Stimulated activated CD4-positive, alpha-beta T cell treated with anti-CD3 and anti-CD28 coated beads, Interleukin-2, amount 100 ng/mL, for 24 hours (primary cell): ENCODE results near the gene IFTAP.

Experiments
- DNase-seq, 2 donors: peaks; one replicate each; pipeline ENCODE4 v3.0.0-alpha.2; 2020

The IFTAP gene

DNA sequence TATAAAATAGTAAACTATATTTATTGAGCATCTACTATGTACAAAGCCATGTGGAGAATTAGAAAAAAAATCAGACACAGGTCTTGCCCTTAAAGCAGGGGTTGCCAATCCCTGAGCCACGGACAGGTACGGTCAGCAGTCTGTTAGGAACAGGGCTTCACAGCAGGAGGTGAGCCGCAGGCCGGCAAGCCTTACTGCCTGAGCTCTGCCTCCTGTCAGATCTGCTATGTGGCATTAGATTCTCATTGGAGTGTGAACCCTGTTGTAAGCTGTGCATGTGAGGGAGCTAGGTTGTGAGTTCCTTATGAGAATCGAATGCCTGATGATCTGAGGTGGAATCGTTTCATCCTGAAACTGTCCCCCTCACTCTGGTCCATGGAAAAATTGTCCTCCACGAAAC lies 5.9 kb downstream of the IFTAP start:
- no peak for DNase-seq

DNA sequence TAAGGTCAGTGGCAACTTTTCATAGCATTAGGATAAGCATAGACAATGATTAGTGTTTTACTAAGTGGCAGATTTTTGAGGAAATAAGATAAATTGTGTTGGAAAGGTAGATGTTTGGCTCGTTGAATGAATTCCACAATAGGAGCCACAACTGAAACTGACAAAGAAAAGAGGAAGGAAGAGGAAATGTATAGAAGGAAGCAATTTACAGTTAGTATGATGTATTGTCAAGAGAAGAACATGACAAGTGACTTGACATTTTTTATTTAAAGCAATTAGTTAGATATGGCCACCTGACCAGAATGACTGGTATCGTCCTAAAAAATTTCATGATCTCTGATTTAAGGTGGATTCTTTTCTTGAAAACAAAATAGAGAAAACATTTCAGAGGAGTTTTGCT lies 6.9 kb downstream of the IFTAP start:
- DNase-seq, result no peak

DNA sequence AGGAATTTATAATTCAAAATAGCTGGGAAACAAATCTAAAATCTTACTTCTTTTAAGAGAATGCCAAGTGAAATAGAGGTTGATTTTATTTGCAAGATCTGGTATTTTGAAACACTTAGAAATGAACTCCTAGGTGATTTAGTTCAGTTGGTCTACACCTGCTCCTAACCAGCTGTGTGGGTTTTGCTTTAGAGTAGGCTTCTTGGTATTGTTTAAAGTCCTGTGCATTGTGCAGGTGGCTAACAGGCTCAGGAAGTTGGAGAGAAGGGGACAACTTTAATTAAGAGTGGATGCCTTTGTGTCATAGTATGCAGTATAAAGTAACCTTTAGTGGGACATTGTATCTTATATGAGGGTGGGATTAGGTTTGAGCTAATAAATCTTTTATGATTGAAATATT lies 7.8 kb downstream of the IFTAP start:
- no peak for DNase-seq

DNA sequence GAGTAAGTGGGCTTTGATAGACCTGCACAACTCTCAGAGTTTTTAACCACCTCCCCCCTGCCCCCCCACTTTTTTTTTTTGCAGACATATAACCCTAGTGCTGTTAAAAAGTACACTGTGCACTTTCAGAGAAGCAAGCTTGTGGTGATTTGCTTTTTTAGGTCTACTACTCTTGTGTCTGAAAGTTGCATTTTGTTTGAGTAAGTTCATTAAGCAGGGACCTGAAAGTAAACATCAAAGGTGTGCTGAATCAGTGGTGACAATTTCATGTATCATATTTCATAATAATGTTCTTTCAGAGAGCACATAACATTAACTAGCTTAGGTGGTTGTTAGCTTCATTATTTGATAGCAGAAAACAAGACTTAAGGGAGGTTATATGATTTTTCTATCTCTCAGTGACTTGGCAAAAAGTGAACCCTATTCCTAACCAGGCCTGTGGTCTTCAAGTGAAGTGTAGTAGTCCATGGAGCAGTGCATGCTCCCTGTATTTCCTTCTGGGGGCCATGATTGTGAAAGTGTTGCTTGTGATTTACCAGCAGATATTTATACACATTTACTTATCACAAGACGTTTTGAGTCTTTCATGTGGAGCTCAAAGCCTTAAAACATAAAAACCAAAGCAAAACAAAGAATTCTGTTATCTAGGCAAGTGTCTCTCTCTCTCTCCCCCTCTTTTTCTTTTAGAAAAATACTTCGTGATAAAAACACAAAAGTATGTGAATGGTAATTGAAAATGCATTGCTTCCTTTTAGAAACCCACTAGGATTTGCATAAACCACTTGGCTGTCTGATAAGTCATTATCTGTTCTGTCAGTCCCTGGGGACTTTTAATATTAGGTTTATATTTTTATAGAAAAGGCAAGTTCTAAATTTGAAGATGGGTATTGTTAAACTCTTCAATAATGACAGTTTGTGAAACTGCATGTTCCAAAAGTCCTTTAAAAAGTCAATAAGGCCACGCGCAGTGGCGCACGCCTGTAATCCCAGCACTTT lies 11.2 kb downstream of the IFTAP start:
- no peak for DNase-seq

DNA sequence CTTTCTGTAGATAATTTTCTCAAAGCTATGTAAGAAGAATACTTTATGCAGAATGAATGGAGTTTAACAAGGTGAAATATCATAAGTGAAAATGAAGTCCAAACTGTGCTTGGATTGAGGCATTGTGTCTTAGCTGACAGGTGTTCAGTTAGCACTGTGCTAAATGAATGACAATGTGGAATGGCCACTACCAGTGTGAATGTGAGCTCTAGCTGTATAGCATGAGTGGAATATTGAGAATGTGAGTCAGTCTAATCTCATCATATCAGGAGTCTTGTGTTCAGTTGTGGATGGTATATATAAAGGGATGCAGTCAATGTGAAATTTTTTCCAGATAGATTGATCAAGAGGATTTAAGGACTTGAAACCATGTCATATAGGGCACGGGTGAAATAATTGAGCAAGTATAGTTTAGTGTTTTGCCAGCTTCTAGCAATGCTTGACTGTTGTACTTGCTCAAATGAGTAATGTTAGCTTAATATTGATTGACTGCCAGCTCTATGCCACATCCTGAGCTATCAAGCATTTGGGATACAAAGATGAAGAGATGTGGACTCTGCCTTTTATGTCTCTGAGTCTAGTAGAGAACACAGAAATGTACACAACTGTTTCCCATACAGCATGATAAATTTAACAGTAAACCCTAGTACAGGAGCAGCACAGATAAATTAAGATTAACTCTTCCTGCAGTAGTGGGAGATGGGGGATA lies 14.3 kb downstream of the IFTAP start:
- DNase-seq, result no peak

DNA sequence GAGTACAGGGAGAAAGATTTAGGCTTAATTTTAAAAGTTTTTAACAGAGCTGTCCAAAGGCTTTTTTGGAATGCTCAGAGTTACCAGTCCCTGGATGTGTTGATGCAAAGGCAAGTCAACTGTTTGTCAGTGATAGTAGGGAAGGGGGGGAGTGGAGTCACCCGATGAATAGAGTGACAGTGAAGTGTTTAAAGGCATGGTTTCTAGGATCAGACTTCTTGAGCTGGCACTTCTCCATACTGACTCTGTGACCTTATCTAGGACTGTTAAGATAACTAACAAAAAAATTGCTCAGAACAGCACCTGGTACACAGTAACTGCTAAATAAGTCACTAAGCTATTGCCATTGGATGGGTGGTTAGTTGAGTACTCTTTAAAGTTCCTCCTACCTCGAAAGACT lies 15.1 kb downstream of the IFTAP start:
- no peak for DNase-seq

DNA sequence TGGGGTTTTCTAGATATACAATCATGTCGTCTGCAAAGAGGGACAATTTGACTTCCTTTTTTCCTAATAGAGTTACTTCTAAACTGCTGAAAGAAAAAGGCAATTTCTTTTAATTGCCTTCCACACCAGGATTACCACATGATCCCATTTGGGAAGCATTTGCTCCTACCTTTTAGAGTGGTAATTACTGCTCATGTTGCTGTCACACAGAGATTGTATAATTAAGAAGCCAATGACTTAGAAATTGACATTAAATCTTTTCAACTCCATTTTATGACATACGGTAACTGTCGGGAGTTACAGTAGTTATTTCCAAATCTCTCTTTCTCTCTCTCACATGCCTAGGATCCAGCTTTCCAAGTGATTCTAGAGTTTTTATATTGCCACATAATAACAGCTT lies 21.5 kb downstream of the IFTAP start:
- DNase-seq, result no peak

DNA sequence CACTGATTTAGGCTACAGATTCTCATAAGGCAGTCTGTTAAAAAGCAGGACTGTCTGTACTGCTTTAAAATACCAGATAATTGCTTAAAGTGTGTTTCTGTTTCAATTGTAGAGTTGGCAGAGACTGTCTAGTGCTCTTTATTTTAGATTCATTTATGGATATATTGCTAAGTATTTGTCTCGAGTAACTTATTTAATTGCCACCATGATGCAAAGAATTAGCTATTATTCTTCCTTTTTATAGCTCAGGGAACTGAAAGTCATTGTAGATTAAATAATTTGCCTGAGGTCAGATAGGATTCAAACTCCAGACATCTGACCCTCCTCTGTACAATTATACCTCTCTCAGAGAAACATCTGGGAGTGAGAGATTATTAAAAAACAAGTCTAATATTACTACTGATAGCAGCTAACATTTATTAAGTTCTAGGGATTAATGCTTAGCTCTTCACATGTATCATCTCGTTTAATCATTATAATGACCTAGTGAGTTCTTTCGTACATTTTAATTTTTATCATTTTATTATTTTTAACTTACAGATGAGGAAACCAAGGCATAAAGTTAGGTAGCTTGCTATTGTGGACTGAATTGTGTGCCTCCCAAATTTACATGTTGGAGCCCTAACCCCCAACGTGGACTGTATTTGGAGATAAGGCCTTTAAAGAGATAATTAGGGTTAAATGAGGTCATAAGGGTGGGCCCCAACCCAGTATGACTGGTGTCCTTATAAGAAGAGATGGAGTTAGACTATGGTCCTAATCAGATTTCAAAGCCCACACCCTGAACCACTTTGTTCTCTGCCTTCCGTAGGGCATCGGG lies 23.5 kb downstream of the IFTAP start:
- DNase-seq, result no peak

DNA sequence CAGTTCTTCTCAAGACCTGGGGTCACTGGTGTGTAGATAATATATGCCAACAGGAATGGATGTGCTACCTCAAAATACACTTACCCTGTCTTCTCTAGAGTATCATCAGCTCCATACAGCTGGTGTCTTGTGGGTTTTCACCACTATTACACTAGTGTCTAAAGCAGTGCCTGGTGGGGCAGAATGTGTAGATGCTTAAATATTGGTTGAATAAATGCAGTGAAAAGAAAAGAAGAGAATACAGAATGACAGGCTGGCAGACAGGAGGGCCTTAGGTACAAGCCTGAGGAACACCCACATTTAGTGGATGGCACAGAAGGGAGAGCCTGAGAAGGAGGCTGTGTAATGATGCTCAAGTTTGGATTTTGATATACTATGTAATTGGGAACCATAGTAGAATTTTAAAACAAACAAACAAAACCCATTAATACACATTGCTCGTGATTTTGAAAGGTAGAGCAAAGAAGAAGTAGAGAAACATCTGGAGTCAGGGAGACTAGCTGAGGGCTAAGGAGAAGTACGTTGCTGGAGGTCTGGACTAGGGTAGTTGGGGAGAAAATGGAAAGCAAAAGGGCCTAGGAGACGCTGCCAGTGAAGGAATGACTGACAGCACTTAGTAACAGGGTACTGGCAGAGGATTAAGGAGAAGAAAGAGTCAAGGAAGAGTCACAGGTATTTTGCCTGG lies 24.2 kb downstream of the IFTAP start:
- DNase-seq, result no peak

DNA sequence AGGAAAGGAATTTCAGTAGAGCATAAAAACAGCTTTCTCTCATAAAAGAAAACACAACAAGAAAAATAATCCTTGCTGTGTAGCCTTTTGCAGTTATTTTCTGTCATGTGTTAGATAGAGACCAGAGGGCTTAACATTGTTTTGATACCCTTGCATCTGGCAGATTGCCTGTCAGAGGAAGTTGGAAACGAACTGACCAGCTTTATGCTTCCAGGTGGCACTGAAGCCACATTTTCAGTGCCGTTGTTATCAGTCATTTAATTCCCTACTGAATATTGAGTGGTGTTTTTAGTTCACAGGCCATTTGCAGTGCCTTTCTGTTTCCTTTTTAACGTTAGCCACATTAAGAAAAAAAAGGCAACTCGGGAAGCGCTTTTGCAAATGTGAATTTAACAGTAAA lies 25.2 kb downstream of the IFTAP start:
- no peak for DNase-seq

DNA sequence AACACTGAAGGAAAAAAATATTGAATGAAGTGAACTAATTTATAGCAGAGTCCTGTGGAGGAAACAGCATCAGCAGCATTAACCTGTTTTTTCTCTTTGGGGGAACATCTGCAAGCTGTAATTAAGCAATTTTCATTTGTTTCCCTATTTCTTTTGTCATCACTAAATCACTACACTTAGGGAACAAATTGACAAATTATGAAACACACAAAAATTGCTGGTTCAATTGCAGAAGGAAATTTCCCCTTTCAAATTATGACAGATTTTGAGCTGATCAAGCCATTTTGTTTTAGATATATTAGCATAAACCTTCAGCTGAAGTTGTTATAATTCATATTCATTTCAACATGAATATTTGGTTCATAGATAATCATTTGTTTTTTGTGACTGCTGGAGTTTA lies 25.9 kb downstream of the IFTAP start:
- no peak for DNase-seq

DNA sequence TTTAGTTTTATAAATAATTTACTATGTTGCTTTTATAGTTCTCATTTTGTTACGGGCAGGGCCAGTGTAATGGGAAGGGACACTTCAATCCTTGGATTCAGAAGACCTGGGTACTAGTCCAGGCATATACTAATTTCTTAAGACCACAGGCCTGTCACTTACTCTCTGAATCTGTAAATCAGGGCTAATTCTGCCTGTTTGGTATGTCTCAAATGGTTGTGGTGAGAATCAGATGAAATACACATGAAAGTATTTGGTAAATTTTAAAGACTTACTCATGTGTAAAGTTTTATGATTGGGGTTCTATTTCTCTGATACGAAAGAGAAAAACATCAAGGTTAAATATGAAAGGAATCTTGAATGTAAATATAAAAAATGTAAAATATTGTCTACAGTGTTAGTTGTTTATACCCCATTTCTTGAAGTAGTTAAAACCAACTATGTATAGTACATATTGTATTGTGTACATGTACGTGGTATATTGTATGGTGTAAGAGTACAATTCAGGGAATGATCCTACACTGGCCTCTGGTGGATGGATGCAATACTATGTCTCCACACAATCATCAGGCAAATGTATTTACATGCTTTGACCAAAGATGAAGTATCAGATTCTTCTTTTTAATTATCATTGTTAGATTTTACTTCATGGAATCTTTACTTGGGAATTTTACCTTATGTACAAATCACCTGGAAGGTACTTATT lies 28.3 kb downstream of the IFTAP start:
- DNase-seq, result no peak

DNA sequence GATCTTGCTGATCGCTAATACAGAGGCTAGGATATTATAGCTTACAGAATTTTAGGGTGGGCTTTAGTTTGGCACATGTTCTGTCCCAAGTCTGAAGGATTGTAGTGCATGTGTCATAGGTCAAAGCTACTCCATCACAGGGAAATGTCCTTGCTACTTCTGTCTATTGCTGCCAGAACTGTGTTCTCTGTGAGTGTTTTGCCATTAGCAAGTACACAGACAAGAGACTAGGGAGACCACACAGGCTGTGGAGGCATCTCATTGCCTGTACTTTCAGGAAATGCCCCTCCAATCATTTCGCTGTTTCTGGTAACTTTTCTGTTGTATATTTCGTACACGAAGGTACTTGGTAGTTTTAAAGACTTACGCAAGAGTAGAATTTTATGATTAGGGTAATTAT lies 29.2 kb downstream of the IFTAP start:
- no peak for DNase-seq

DNA sequence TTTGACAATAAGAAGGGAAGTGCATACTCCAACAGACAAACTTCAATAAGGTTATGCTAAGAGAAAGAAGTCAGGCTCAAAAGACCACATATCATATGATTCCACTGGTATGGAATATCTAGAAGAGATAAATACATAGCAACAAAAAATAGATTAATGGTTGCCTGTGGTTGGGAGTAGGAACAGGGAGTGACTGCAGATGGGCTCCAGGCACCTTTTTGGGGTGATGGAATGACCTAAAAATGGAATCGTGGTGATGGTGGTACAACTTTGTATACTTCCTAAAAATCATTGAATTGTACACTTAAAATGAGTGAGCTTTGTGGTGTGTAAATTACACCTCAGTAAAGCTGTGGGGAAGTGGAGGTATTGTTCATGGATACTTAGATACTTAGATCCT lies 32.7 kb downstream of the IFTAP start:
- no peak for DNase-seq

DNA sequence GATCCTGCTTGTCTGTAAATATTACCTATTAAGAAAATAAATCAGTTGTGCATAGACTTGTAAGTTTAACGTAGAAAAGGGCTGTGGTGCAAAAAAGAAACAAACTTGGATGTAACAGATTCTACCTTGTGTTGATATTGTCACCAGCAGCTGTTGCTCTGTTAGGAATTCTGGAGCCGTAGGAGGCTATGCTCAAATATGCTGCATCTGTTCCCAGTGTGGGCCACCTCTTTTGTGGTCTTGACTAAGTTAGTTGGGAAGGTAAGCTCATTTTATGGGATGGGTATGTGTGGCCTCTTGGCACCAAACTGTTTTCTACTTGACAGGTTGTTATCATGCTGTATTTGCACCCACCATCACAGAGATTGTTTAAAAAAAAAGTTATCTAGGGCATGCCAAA lies 33.2 kb downstream of the IFTAP start:
- no peak for DNase-seq

DNA sequence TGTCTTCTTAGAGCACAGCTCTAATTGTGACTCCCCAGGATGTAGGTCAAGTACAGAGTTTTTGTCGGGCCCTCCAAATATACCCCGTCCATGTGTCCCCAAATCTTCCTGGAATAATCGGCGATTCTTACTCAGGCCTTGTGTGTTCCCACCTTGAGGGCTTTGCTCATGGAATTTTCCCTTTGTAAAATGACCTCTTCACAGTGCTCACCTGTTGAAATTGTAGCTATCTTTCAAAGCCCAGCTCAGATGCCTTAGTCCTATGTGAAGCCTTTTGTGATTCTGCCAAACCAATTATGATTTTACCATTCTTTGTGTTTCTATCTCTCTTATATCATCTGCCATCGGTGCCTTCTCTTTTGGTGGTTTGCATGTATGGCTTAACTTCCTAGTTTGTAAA lies 33.8 kb downstream of the IFTAP start:
- DNase-seq, result no peak

DNA sequence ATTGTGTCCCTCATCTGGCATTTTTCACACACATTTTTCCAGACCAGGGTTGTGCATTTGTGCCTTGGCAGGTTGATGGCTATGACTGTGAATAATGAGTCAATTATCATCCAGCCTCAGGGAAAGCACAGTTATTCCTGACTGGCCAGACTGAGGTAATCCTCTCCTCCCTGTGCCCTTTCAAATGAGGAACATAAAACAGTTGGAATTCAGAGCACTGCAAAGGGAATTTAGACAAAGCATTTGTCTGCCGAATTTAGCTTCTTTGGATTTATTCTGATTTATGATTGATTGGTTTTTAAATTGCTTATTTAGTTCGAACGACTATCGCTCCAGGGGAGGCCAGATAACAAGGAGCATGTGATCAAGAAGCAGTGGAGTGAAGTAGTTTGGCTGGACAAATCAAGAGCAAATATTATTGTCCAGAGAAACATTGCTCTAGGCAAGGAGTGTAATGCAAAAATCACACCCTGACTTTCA lies 34.5 kb downstream of the IFTAP start:
- no peak for DNase-seq

DNA sequence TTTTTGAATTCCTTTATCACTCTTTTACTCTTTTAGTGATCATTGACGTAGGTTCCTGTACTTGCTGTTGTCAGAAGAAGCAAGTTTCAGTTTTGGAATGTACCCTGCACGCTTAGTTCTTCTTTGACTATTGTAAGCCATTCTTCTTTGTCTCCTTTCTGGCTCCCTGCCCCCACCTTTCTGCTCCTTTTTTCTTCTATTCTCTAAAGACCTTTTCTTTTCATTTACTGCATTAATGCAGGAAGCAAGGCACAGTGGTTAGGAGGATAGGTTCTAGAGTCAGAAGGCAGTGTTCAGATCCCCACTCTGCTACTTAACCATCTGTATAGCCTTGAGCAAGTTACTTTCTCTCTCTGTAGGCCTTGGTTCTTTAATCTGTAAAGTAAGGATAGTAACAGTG lies 37.5 kb downstream of the IFTAP start:
- no peak for DNase-seq

DNA sequence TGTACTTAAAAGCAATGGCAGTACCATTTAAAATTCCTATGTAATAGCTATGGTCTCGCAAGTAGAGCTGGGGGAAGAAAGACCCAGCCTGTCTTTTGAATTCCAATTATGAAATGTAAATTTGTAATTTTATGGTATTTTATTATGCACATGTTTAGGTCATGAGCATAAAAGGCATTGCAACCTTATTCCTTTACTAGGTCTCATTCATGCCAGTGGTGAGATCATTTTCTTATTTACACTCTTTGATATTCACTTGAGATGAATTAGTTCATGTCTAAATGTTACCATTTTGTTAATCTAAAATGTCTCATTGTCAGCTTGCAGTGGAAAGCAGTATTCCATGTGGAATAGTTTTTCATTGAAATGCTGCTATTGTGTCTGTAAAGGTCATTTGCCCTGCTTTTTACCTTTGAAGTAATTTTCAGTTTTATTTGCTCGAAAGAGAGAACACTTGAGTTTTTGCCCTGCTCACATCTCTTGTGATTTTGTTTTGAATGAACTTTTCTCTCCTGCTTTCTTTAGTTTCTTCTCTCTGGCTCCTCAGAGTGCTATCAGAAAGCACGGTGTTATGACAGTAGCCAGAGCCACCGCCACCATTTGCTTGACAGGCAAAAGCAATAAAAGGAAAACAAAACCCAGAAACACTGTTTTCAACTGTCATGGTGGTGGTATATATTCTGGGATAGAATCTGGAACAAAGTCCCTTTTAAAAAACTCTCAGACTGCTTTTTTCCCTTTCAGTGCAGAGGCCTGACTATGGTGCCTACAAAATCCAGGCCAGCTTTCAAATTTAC lies 41.0 kb downstream of the IFTAP start:
- no peak for DNase-seq

DNA sequence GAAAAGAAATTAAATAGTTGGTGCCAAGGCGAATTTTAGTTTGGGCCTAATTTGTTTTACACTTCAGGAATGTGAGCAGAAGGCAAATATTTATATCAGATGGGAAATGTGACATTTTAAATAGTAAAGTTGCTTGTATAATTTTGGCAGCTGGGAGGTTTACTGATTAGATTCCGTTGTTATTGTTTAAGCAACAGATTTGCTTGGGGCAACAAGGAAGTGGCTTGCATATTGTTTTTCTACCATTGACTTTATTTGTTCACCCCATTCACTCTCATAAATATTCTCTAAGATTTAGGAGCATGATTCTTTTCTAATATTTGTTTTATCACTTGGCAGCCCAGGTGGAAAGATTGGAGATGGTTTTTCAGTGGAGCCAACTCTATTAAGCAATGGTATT lies 44.3 kb downstream of the IFTAP start:
- DNase-seq, result no peak

DNA sequence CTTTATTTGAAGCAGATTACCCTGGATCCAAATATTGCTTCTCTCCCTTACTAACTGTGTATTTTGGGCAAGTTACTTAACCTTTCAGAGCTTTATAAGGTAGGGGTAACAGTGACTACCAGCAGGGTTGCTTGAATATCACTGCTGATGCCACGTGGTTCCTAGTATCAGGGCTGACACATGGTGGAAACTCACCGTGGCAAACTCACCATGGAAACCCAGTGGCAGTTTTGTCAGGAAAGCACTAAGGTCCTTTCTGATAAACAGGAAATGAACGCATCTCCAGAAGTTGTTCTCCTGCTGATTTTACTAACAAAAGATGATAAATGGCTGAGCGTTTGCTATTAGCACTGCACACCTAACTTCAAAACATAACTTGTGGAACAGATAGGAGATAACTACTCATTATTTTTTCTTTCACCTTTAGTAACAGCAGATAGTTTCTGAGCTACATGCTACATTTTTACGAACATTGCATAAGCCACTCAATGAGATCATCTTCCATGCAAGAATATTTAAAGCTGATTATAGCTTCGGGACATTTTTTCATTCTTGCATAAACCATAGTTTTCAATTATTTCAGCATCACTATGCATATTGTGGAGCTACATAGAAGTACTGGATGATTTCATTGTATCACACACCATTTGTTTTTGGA lies 63.4 kb downstream of the IFTAP start:
- DNase-seq, result no peak
